Measurements from ENCODE around the gene CCT6B. TPM values are rescaled to one million over a fixed set of nuclear protein-coding genes. Genes with fewer than 3 reads are reported as not detected.
"Not testable (repeated sequence)": the region's sequence is repeated elsewhere in the genome, so short reads cannot be mapped to it uniquely, and the experiment has no call there.

Gene CCT6B
- total RNA-seq, 1 donor from 2014 or later, result 2.3 TPM

GRCh38 chr17:34979650-34980352 is 18.5 kb upstream of the CCT6B start:
- peaks cover 44% of the 10 kb centered on the region for H3K4me1 Mint-ChIP-seq
- DNase-seq (ENCODE audit: low read depth, low spot score), result no peak
- TF ChIP-seq CTCF (conservative IDR thresholded peaks at IDR 0.05), result no peak
- peaks cover 7% of the 10 kb centered on the region for H3K36me3 Mint-ChIP-seq (ENCODE audit: low read depth)
- H3K9me3 Mint-ChIP-seq, result no peaks in the 10 kb centered on the region
- H3K27me3 Mint-ChIP-seq (ENCODE audit: low read depth), result no peaks in the 10 kb centered on the region
- peak overlapping the region; percentile 98 for H3K27ac Mint-ChIP-seq (ENCODE audit: unreplicated experiment)
- peak overlapping the region; percentile 94 for H3K4me3 Mint-ChIP-seq

DNA sequence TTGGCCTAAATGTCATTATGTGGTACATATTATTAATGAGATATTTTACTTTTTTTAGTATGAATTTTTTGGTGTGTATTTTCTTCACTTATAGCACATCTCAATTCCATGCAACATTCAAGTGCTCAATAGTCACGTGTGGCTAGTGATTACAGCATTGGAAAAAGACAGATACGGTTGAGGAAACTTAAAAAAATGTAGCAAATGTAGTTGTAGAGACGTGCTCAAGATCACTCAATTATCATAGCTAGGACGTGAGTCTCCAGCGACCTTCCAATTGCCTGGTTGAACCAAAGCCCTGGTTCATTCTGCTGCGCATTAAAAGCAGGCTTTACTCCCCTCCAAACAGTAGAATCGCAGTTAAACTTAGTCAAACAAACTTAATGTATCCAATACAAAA is 17.9 kb upstream of the CCT6B start:
- Mint-ChIP-seq H3K27me3 (ENCODE audit: low read depth) (no peaks in the 10 kb centered on the region), H3K36me3 (ENCODE audit: low read depth) (peaks cover 7% of the 10 kb centered on the region), H3K9me3 (no peaks in the 10 kb centered on the region), H3K4me3 (peak overlapping the region; percentile 74), H3K27ac (ENCODE audit: unreplicated experiment) (no peak overlapping the region), H3K4me1 (peaks cover 40% of the 10 kb centered on the region)
- no peak for DNase-seq (ENCODE audit: low read depth, low spot score)
- no peak for TF ChIP-seq CTCF (conservative IDR thresholded peaks at IDR 0.05)

GRCh38 chr17:34974794-34975785 is 13.8 kb upstream of the CCT6B start:
- Mint-ChIP-seq H3K4me3 (no peak overlapping the region), H3K27me3 (ENCODE audit: low read depth) (no peaks in the 10 kb centered on the region), H3K4me1 (peaks cover 11% of the 10 kb centered on the region), H3K27ac (ENCODE audit: unreplicated experiment) (no peak overlapping the region), H3K36me3 (ENCODE audit: low read depth) (no peaks in the 10 kb centered on the region), H3K9me3 (no peaks in the 10 kb centered on the region)
- DNase-seq (ENCODE audit: low read depth, low spot score), result no peak
- TF ChIP-seq CTCF (conservative IDR thresholded peaks at IDR 0.05), result no peak

- no peak overlapping the region for H3K27ac Mint-ChIP-seq (ENCODE audit: unreplicated experiment)
- no peak for DNase-seq (ENCODE audit: low read depth, low spot score)
- peaks cover 1% of the 10 kb centered on the region for H3K4me1 Mint-ChIP-seq
- no peaks in the 10 kb centered on the region for H3K36me3 Mint-ChIP-seq (ENCODE audit: low read depth)
- no peak overlapping the region for H3K4me3 Mint-ChIP-seq
- no peaks in the 10 kb centered on the region for H3K27me3 Mint-ChIP-seq (ENCODE audit: low read depth)
- TF ChIP-seq CTCF (conservative IDR thresholded peaks at IDR 0.05), result no peak
- H3K9me3 Mint-ChIP-seq, result no peaks in the 10 kb centered on the region
Measured at GRCh38 chr17:34974179-34974578, 12.9 kb upstream of the CCT6B start.

- H3K9me3 Mint-ChIP-seq, result no peaks in the 10 kb centered on the region
Measured at GRCh38 chr17:34958438-34958837, 2.8 kb downstream of the CCT6B start.

DNA sequence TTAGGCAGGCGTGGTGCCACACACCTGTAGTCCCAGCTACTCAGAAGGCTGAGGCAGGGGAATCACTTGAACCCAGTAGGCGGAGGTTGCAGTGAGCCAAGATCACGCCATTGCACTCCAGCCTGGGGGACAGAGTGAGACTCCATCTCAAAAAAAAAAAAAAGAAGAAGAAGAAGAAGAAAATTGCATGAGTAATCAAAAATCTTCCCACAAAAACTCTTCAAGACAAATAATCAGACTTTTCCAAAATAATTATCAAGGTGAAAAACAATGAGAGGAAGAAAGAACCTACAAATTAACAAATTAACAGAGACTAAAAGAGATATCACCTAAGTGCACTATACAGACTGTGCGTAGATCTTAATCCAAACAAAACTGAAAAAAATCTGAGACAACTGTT is 10.5 kb downstream of the CCT6B start:
- peaks cover 29% of the 10 kb centered on the region for H3K27me3 Mint-ChIP-seq (ENCODE audit: low read depth)
- not testable (repeated sequence) for H3K36me3 Mint-ChIP-seq (ENCODE audit: low read depth); H3K9me3 Mint-ChIP-seq; H3K4me3 Mint-ChIP-seq; H3K27ac Mint-ChIP-seq (ENCODE audit: unreplicated experiment); DNase-seq (ENCODE audit: low read depth, low spot score); H3K4me1 Mint-ChIP-seq

More at GRCh38 chr17:34958438-34958837, 2.8 kb downstream of the CCT6B start:
- DNase-seq (ENCODE audit: low read depth, low spot score), result no peak
- Mint-ChIP-seq H3K27ac (ENCODE audit: unreplicated experiment) (no peak overlapping the region), H3K4me1 (peaks cover 11% of the 10 kb centered on the region), H3K27me3 (ENCODE audit: low read depth) (peaks cover 26% of the 10 kb centered on the region), H3K4me3 (no peak overlapping the region), H3K36me3 (ENCODE audit: low read depth) (peaks cover 3% of the 10 kb centered on the region)
- TF ChIP-seq CTCF (conservative IDR thresholded peaks at IDR 0.05), result no peak

All from neural crest cell (in vitro differentiated cells).